HepG2 (cell line): ENCODE results near the gene HHIPL1. TPM values are rescaled to one million over a fixed set of nuclear protein-coding genes. Genes with fewer than 3 reads are reported as not detected.

Experiments used
- ATAC-seq: fragments of 200-7000 bp; cut with Tn5 transposase; 3 replicates; pipeline ENCODE4 v1.9.1; 2020; ENCODE audit warnings: mild to moderate bottlenecking, moderate library complexity
- BruUV-seq: library from RNA; stranded (reverse); fragments of 400-500 nt; replicated peaks from 2 replicates; lab custom pipeline; 2021; lab: Mats Ljungman, UMichigan
- CTCF ChIA-PET: fragments of 300-600 bp; formaldehyde crosslinking; extraction: SDS; loops from one replicate; lab custom pipeline; 2021; ENCODE audit warnings: low total read pairs, inconsistent platforms, low intra/inter-chr PET ratio; lab: Yijun Ruan, JAX
- POLR2A ChIA-PET: fragments of 350-600 bp; sonication (Branson Sonifier 250); formaldehyde crosslinking; loops from one replicate; lab custom pipeline; 2020; ENCODE audit warnings: antibody characterized with exemption, inconsistent platforms; lab: Yijun Ruan, JAX
- DNase-seq: peaks from one replicate; pipeline ENCODE4 v3.0.0-alpha.2; 2015; ENCODE audit warnings: low spot score
- FAIRE-seq: peaks from 3 replicates; lab custom pipeline; 2011; peaks lifted over from hg19 to GRCh38; lab: Jason Lieb, UNC
- H2AFZ ChIP-seq: one replicate; pipeline ENCODE4 v1.6.1; 2011; ENCODE audit warnings: low read length, inconsistent platforms
- H3K27ac ChIP-seq: fragments of 300-600 bp; 3 replicates; pipeline ENCODE4 v1.8.0; 2011; ENCODE audit warnings: mixed run types, mild to moderate bottlenecking, mixed read lengths, low read length, inconsistent platforms; ENCODE audit not compliant: insufficient read depth; ENCODE audit errors: extremely low read length
- H3K27me3 ChIP-seq, 2 experiments: fragments of 200-600 bp in 1 of 2; 2 replicates in 1 of 2; 3 replicates in 1 of 2; pipeline versions ENCODE4 v1.6.0 to v1.8.0; 2011; ENCODE audit warnings: low read length in 2 of 2, mild to moderate bottlenecking in 2 of 2, moderate library complexity in 2 of 2, inconsistent platforms in 1 of 2; ENCODE audit not compliant: insufficient read depth in 2 of 2, control insufficient read depth in 1 of 2
- H3K36me3 ChIP-seq, 2 experiments: fragments of 200-600 bp in 1 of 2; replicated peaks in 1 of 2; 2 replicates in 1 of 2; 3 replicates in 1 of 2; pipeline versions ENCODE4 v1.5.1 to v1.8.0; 2011; ENCODE audit warnings: low read length in 2 of 2, inconsistent platforms in 1 of 2; ENCODE audit not compliant: insufficient read depth in 2 of 2, control insufficient read depth in 1 of 2
- H3K4me1 ChIP-seq: 2 replicates; pipeline ENCODE4 v1.5.1; 2012; ENCODE audit warnings: low read length, inconsistent platforms; ENCODE audit not compliant: insufficient read depth
- H3K4me2 ChIP-seq: 2 replicates; pipeline ENCODE4 v1.6.0; 2011; ENCODE audit warnings: low read depth, low read length, inconsistent platforms
- H3K4me3 ChIP-seq, 3 experiments: fragments of 200-600 bp in 1 of 3; sonication (generic), shearing (Covaris generic) in 1 of 3; replicated peaks in 1 of 3; 2 replicates each; pipeline ENCODE4 v1.5.1; 2011 to 2016; ENCODE audit warnings: low read length in 3 of 3, inconsistent platforms in 2 of 3, low read depth in 2 of 3, mild to moderate bottlenecking in 2 of 3, control low read depth in 1 of 3, mixed read lengths in 1 of 3; ENCODE audit not compliant: insufficient read depth in 1 of 3
- H3K79me2 ChIP-seq: one replicate; pipeline ENCODE4 v1.6.1; 2011; ENCODE audit warnings: low read length, inconsistent platforms; ENCODE audit not compliant: insufficient read depth
- H3K9ac ChIP-seq: 2 replicates; pipeline ENCODE4 v1.6.0; 2011; ENCODE audit warnings: mild to moderate bottlenecking, low read depth, low read length, inconsistent platforms; ENCODE audit not compliant: insufficient read depth
- H3K9me3 ChIP-seq: 2 replicates; pipeline ENCODE4 v1.5.1; 2012; ENCODE audit warnings: mild to moderate bottlenecking, low read length
- H4K20me1 ChIP-seq: 2 replicates; pipeline ENCODE4 v1.6.0; 2011; ENCODE audit warnings: inconsistent platforms, mild to moderate bottlenecking, low read length, moderate library complexity; ENCODE audit not compliant: insufficient read depth
- ATF7 ChIP-seq, 2 experiments: fragments of 450-650 bp in 1 of 2; sonication (generic) in 1 of 2; formaldehyde crosslinking in 1 of 2; IDR thresholded peaks; 2 replicates each; pipeline versions ENCODE4 v1.4.0 to v1.6.1; 2016 to 2020; ENCODE audit warnings: antibody characterized with exemption in 1 of 2, mild to moderate bottlenecking in 1 of 2, missing genetic modification reagents in 1 of 2
- WGBS: methylation state at CpG from one replicate; pipeline ENCODE4 v1.1.6; 2017; ENCODE audit warnings: low lambda C conversion rate; 5-methylcytosine and 5-hydroxymethylcytosine counted together
- in situ Hi-C: cut with HindIII; loops from 2 replicates; pipeline ENCODE4 v1.10.0; 2017; ENCODE audit warnings: low pct_unique_long_range_greater_than_20kb; ENCODE audit not compliant: extremely low pct_ligation_motif_present
- intact Hi-C: fragments of 100-400 bp; cut with micrococcal nuclease; formaldehyde crosslinking; loops from one replicate; pipeline ENCODE4 v1.10.0; 2022; ENCODE audit not compliant: unreplicated experiment
- polyA plus RNA-seq, 8 experiments: library from polyadenylated mRNA; depleted of rRNA in 3 of 8; stranded (reverse) in 7 of 8; unstranded in 1 of 8; fragments of >200 nt; fragmentation: Illumina TruSeq in 4 of 8; extraction: Trizol in 4 of 8; gene quantifications; 2 replicates each; pipeline versions ENCODE4 v1.2.1 to v1.2.3, GENCODE V29; 2011 to 2016; ENCODE audit warnings: low read depth in 4 of 8, missing spikeins in 1 of 8, mixed read lengths in 1 of 8; ENCODE audit not compliant: insufficient read depth in 1 of 8
- total RNA-seq, 5 experiments: library from RNA; depleted of rRNA; stranded (reverse); fragments of >200 nt; fragmentation: Illumina TruSeq; extraction: Trizol; gene quantifications; 2 replicates each; pipeline ENCODE4 v1.2.3, GENCODE V29; 2016; ENCODE audit warnings: low read depth in 1 of 5
- TF ChIP-seq, protein P1 (sequence below): sonication (generic); formaldehyde crosslinking; IDR thresholded peaks from one replicate; pipeline ENCODE4 v1.5.1; 2020; ENCODE audit warnings: mild to moderate bottlenecking, missing genetic modification reagents; ENCODE audit errors: not compliant biosample characterization

Gene HHIPL1
- total and polyA plus RNA-seq, 2 of the 13 experiments (the other 11 are each of a cell fraction or from before 2014, with no cell fraction given): not detected

DNA sequence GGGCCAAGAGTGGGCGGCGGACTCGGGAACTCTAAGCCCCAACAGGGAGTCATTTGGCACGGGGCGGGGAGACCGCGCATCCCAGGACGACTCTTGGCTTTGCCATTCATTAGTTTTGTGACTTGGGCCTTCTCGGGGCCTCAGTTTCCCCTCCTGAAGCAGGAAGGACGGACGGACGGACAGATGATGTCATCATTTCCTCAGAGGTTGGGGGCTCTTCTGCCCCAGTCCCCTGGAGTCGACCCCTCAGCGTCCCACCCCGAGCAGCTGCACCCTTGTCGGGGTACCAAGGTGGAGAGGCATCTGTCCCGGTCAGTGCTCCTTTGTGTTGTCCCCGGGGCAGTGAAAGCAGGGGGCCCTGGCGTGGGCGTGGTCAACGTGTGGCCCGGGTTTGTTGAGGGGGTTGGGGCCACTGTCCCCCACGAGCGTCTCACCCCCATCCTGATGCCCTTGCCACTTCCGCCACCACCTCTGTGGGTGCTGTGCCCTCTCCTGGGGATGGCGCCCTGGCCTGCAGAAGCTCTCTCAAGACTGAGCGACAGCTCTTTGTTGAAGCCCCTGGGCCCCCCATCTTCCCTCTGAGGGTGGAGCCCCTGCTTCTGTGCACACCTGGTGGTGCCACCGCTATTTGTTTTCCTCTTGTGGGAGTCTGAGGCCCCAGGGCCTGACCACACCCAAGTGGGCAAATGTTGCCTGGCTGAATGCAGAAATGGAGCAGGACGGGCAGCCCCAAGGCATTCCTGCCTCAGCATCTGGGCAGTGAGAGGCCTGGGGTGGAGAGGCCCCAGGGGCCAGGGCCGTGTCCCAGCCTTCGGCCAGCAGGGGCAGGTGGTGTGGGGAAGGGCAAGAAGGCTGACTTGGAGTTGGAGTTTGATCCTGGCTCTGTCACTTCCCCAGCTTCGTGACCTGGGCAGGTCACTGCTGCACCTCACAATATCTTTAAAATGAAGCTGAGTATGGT lies 896 bp downstream of the HHIPL1 start:
- Histone ChIP-seq H3K79me2 (no peaks in the 10 kb centered on the region), H2AFZ (no peak overlapping the region), H3K9me3 (no peaks in the 10 kb centered on the region), H3K4me2 (no peak overlapping the region), H3K27ac (no peak overlapping the region), H3K27me3 (peaks cover 4 to 5% of the 10 kb centered on the region in 2 experiments; a peak in 2 of 5 replicates), H3K4me1 (peaks cover 19% of the 10 kb centered on the region), H3K4me3 (no peak overlapping the region), H4K20me1 (no peaks in the 10 kb centered on the region), H3K36me3 (no peaks in the 10 kb centered on the region), H3K9ac (no peak overlapping the region)
- in situ Hi-C loops (no loop called here), intact Hi-C loops (no loop called here)
- FAIRE-seq: no peak
- DNase-seq: no peak
- ChIA-PET POLR2A (no interaction called here), CTCF (no interaction called here)
- ATAC-seq: no peak; the same call in 2 of the 3 replicates
- BruUV-seq: no TSS peak
- 65% methylated on average over 9 of the region's 32 CpGs for WGBS
- TF ChIP-seq, protein P1, sequence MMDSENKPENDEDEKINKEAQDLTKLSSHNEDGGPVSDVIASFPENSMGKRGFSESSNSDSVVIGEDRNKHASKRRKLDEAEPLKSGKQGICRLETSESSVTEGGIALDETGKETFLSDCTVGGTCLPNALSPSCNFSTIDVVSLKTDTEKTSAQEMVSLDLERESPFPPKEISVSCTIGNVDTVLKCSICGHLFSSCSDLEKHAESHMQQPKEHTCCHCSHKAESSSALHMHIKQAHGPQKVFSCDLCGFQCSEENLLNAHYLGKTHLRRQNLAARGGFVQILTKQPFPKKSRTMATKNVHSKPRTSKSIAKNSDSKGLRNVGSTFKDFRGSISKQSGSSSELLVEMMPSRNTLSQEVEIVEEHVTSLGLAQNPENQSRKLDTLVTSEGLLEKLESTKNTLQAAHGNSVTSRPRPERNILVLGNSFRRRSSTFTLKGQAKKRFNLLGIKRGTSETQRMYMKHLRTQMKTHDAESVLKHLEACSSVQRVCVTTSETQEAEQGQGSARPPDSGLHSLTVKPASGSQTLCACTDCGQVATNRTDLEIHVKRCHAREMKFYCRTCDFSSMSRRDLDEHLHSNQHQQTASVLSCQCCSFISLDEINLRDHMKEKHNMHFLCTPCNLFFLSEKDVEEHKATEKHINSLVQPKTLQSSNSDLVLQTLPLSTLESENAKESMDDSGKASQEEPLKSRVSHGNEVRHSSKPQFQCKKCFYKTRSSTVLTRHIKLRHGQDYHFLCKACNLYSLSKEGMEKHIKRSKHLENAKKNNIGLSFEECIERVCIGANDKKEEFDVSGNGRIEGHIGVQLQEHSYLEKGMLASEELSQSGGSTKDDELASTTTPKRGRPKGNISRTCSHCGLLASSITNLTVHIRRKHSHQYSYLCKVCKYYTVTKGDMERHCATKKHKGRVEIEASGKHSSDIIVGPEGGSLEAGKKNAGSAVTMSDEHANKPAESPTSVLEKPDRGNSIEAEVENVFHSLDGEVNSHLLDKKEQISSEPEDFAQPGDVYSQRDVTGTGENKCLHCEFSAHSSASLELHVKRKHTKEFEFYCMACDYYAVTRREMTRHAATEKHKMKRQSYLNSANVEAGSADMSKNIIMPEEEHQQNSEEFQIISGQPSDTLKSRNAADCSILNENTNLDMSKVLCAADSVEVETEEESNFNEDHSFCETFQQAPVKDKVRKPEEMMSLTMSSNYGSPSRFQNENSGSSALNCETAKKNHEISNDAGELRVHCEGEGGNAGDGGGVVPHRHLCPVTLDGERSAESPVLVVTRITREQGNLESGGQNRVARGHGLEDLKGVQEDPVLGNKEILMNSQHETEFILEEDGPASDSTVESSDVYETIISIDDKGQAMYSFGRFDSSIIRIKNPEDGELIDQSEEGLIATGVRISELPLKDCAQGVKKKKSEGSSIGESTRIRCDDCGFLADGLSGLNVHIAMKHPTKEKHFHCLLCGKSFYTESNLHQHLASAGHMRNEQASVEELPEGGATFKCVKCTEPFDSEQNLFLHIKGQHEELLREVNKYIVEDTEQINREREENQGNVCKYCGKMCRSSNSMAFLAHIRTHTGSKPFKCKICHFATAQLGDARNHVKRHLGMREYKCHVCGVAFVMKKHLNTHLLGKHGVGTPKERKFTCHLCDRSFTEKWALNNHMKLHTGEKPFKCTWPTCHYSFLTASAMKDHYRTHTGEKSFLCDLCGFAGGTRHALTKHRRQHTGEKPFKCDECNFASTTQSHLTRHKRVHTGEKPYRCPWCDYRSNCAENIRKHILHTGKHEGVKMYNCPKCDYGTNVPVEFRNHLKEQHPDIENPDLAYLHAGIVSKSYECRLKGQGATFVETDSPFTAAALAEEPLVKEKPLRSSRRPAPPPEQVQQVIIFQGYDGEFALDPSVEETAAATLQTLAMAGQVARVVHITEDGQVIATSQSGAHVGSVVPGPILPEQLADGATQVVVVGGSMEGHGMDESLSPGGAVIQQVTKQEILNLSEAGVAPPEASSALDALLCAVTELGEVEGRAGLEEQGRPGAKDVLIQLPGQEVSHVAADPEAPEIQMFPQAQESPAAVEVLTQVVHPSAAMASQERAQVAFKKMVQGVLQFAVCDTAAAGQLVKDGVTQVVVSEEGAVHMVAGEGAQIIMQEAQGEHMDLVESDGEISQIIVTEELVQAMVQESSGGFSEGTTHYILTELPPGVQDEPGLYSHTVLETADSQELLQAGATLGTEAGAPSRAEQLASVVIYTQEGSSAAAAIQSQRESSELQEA (CRISPR knock-in tag): no peak
- TF ChIP-seq ATF7 (IDR thresholded peaks at IDR 0.05): peak; percentile 90
- TF ChIP-seq ATF7 (CRISPR knock-in tag; IDR thresholded peaks at IDR 0.05): no peak
